Suppressor macrophage treated with lipopolysaccharide for 4 hours (primary cell): Measurements from ENCODE around the gene C1QB.
"Not testable (repeated sequence)": the region's sequence is repeated elsewhere in the genome, so short reads cannot be mapped to it uniquely, and the experiment has no call there.

Experiments used
- DNase-seq: peaks from one replicate; pipeline ENCODE4 v3.0.0-alpha.2; 2020

C1QB gene

GRCh38 chr1:22668840-22669239 lies 15.8 kb downstream of the C1QB start:
- not testable (repeated sequence) for DNase-seq

GRCh38 chr1:22670352-22670975 lies 17.4 kb downstream of the C1QB start:
- DNase-seq = no peak

GRCh38 chr1:22671999-22672398 lies 19.0 kb downstream of the C1QB start:
- no peak for DNase-seq

GRCh38 chr1:22673486-22674409 lies 20.7 kb downstream of the C1QB start:
- peak; percentile 70 for DNase-seq

GRCh38 chr1:22674410-22674749 lies 21.3 kb downstream of the C1QB start:
- no peak for DNase-seq

- not testable (repeated sequence) for DNase-seq
Measured at GRCh38 chr1:22676151-22676550, 23.1 kb downstream of the C1QB start.

- DNase-seq = no peak
Measured at GRCh38 chr1:22676916-22677583, 24.0 kb downstream of the C1QB start.

GRCh38 chr1:22677931-22678896 lies 25.2 kb downstream of the C1QB start:
- no peak for DNase-seq

GRCh38 chr1:22680726-22681125 lies 27.7 kb downstream of the C1QB start:
- no peak for DNase-seq

- DNase-seq = no peak
Measured at GRCh38 chr1:22681556-22682276, 28.7 kb downstream of the C1QB start.

- no peak for DNase-seq
Measured at GRCh38 chr1:22683547-22683946, 30.5 kb downstream of the C1QB start.

GRCh38 chr1:22685591-22686059 lies 32.6 kb downstream of the C1QB start:
- no peak for DNase-seq

- DNase-seq = no peak
Measured at GRCh38 chr1:22687191-22687590, 34.2 kb downstream of the C1QB start.

GRCh38 chr1:22688466-22688865 lies 35.4 kb downstream of the C1QB start:
- no peak for DNase-seq

GRCh38 chr1:22689505-22689904 lies 36.5 kb downstream of the C1QB start:
- no peak for DNase-seq

GRCh38 chr1:22691031-22691753 lies 38.2 kb downstream of the C1QB start:
- DNase-seq = no peak

GRCh38 chr1:22694172-22694571 lies 41.1 kb downstream of the C1QB start:
- DNase-seq = no peak

- no peak for DNase-seq
Measured at GRCh38 chr1:22696610-22697009, 43.6 kb downstream of the C1QB start.

GRCh38 chr1:22697980-22698379 lies 44.9 kb downstream of the C1QB start:
- DNase-seq = no peak

GRCh38 chr1:22699681-22700520 lies 46.9 kb downstream of the C1QB start:
- no peak for DNase-seq
